PC-3 (cell line): ENCODE results near the gene CYP27C1.

Experiments
- EZH2 ChIP-seq: fragments of 300-600 bp; sonication (generic); IDR thresholded peaks from one replicate; pipeline ENCODE4 v1.6.1; 2017; ENCODE audit warnings: antibody characterized with exemption, mild to moderate bottlenecking, low read length; ENCODE audit not compliant: unreplicated experiment
- EZH2phosphoT487 ChIP-seq: fragments of 300-600 bp; sonication (generic); IDR thresholded peaks from 2 replicates; pipeline ENCODE4 v1.6.1; 2018; ENCODE audit warnings: mild to moderate bottlenecking, antibody characterized with exemption, low read length, borderline replicate concordance
- TF ChIP-seq, protein P1 (sequence below): fragments of 300-600 bp; sonication (generic); conservative IDR thresholded peaks from 2 replicates; pipeline ENCODE4 v1.5.1; 2017; ENCODE audit warnings: antibody characterized with exemption, low read depth, mild to moderate bottlenecking, low read length

DNA sequence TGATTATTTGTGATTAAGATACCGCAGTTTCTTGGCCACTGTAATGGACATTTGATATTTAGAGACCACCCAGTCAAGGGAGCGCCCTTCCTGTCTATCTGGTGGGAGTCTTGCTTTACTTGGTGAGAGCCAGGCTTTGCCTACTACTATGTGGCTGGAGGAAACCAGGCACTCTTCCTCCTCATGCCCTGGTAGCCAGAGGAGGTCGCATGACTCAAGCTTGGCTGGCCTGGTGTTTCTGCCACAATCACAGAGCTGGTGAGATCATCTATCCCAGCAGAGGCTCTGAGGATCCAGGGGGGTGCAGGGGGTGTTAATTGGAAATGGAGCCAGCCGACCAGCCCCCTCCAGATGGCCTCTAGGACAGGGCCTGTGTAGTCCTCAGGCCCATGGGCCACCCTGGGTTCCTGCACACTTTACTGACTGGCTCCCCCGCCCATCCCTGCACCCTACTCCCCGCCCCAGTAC, 66.4 kb downstream of the CYP27C1 start:
- TF ChIP-seq, protein P1, sequence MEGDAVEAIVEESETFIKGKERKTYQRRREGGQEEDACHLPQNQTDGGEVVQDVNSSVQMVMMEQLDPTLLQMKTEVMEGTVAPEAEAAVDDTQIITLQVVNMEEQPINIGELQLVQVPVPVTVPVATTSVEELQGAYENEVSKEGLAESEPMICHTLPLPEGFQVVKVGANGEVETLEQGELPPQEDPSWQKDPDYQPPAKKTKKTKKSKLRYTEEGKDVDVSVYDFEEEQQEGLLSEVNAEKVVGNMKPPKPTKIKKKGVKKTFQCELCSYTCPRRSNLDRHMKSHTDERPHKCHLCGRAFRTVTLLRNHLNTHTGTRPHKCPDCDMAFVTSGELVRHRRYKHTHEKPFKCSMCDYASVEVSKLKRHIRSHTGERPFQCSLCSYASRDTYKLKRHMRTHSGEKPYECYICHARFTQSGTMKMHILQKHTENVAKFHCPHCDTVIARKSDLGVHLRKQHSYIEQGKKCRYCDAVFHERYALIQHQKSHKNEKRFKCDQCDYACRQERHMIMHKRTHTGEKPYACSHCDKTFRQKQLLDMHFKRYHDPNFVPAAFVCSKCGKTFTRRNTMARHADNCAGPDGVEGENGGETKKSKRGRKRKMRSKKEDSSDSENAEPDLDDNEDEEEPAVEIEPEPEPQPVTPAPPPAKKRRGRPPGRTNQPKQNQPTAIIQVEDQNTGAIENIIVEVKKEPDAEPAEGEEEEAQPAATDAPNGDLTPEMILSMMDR = no peak; the same call in 1 of the 2 replicates
- TF ChIP-seq EZH2 (no peak), EZH2phosphoT487 (no peak)
